Activated T-cell treated with anti-CD3 and anti-CD28 coated beads for 48 hours (primary cell): ENCODE results near the gene TAPT1.

Source experiments
- DNase-seq: peaks from one replicate; pipeline ENCODE4 v3.0.0-alpha.2; 2020; ENCODE audit warnings: low read depth

Gene TAPT1

DNA sequence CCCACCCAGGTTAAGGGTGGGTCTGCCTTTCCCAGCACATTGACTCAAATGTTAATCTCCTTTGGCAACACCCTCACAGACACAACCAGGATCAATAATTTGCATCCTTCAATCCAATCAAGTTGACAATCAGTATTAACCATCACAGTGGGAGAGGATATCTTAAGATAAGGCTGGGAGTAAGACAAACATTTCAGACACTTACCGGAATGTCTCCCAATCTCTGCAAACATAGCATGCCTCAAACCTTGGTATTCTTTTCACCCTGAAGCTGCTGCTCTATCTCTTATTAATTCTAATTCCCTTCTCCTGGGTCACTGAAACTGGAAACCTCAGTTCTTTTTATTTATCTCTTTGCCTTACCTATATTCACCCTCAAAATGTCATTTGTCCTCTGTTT lies 19.0 kb upstream of the TAPT1 start:
- no peak for DNase-seq

GRCh38 chr4:16243285-16243684 lies 17.0 kb upstream of the TAPT1 start:
- no peak for DNase-seq

- no peak for DNase-seq
Measured at GRCh38 chr4:16240300-16240699, 14.0 kb upstream of the TAPT1 start.

DNA sequence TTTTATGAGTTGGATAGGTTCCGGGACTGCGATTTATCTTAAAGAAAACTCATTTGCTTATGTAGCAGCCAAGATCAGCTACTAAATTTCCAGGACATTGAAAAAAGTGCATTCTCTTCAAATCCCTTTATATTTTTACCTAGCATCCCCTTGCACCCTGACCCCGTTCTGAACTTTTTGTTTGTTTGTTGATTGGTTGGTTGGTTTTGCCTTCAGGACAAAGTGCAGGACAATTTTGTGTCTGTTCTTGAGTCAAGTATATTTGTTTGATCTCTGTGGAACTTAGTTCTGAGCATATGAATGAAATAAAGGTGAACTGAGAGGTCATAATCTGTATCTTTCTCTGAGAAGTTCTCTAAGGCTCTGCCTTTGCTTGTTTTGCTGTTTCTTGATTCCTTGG lies 12.8 kb upstream of the TAPT1 start:
- no peak for DNase-seq

DNA sequence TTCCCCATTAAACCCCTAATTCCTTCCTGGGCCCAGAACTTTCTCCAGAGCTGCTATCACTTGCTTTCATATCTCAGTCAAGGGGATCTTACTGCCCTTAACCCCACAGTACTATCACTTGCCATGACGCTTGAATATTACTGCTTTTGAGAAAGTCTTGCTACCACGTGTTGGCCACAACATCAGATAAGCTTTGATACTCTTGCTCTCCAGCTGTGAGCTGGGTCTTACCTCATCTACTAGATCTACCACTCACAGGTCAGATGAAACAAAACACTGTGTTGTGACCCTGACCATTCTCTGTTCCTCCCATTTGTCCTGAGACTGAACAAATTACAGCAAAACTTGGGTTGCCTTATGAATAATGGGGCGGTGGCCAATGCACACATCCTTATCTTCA lies 12.1 kb upstream of the TAPT1 start:
- DNase-seq = no peak

DNA sequence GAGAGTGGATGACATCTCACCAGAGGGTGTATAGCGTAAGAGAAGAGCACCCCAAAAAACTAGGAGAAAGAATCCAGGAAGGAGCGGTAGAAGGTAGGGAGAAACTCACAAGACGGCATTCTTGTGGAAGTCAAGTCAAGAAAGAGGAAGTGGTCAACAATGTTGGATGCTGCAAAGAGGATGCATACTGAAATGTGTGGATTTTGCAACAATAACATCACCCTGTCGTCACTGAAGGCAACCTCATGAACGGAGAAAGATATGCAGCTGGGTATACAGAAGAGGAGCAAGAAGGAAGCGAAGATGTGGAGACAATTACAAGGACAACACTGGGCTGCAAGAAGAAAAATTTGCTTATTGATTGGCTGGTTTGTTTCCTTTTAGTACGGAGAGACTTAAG lies 11.4 kb upstream of the TAPT1 start:
- DNase-seq = no peak

GRCh38 chr4:16236402-16237023 lies 10.2 kb upstream of the TAPT1 start:
- DNase-seq = no peak

DNA sequence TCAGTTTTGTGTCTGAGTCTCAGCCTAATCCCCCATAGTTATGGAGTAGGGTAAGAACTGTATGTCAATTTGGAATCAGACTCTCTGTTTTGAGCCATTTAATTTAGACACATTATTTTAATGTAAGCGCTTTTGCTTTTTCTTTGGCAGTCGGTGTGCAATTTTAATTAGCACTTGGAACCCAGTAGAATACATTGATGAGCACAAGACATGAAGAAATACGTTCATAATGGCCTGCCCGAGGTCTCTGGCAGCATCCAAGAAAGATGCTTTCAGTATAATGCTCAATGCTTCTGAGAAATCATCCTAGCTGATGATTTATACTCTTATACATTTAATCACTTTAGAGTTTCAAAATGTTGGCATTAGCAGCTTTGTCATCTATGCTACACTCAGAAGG lies 8.9 kb upstream of the TAPT1 start:
- no peak for DNase-seq

- DNase-seq = no peak
Measured at GRCh38 chr4:16233569-16234177, 7.4 kb upstream of the TAPT1 start.

DNA sequence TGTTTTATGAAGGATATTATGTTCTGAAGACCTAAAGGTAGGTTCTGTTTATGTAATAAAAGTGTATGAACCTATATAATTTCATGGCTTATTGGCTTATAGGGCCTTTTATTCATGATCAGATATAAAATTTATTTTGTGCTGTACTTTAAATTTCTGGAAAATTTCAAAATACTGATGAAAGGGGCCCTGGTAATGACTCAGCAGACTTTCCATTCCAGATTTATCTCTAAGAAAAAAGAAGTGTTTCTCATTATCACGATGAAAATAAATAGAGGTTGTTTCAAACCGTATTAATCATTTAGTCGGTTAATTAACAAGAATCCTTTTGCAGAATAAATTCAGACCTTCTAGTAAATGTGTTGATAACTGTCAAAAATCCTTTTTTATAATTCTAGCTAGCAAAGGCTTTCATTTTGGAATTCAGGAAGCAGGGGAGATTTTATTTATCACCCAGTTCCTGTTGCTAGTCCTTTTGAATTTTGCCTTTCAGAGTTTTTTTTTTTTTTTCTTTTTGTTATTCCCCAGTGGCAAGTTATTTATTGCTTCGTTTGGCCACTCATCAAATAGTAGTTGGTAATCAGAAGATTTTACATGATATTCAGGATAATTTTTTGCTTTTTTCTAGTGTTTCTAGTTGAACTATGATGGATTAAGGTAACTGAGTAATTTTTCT lies 5.4 kb upstream of the TAPT1 start:
- DNase-seq = no peak

DNA sequence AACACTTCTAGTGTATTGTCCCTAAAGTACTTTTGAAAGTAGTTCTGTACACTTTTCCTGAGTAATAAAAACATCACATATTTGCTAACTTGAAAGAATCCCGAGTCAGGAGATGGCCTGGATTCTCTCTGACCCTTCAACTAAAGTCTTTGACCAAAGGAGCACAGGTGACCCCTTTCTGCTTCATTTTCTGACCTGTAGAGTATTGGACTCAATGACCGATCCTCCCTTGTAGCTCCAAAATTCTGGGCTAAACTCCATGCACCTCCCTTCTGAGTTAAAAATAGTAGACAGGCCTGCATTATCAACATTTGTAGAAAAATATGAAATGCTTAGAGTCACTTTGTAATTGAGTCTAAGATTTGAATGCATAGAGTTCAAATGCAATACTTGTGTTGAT lies 4.0 kb upstream of the TAPT1 start:
- no peak for DNase-seq

GRCh38 chr4:16229604-16230003 lies 3.3 kb upstream of the TAPT1 start:
- DNase-seq = no peak

- DNase-seq = no peak
Measured at GRCh38 chr4:16227462-16227868, 1.2 kb upstream of the TAPT1 start.

DNA sequence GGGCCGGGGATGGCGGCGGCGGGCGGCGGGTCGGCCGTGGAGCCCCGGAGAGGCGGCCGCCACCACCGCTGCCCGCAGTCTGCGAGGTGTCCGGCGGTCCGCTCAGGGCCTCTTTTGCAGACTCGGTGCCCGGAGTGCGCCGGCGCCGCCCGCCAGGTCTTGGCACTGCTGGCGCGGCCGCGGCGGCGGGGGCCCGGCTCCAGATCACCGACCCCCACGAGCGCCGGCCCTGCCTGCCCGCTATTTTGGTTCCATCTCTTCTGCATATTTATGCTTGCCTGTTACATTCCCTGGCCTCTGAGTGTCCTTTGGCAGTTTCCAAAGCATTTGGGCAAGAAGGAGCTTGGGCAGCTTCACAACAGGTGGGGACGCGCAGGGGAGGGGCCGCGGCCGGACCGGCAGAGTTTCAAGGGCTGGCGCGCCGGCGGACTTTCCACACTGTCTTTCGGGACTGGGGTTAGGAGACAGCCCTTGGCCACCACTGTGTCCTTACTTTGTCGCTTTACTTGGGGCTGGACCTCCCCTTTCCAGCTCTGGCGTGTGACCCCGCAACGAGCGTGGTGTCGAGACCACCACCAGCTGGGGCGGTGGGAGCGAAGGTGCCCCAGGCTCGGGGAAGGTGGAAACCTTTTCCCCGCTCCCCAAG lies 668 bp upstream of the TAPT1 start:
- peak; percentile 25 for DNase-seq

- DNase-seq = no peak
Measured at GRCh38 chr4:16225167-16225862, 956 bp downstream of the TAPT1 start.

DNA sequence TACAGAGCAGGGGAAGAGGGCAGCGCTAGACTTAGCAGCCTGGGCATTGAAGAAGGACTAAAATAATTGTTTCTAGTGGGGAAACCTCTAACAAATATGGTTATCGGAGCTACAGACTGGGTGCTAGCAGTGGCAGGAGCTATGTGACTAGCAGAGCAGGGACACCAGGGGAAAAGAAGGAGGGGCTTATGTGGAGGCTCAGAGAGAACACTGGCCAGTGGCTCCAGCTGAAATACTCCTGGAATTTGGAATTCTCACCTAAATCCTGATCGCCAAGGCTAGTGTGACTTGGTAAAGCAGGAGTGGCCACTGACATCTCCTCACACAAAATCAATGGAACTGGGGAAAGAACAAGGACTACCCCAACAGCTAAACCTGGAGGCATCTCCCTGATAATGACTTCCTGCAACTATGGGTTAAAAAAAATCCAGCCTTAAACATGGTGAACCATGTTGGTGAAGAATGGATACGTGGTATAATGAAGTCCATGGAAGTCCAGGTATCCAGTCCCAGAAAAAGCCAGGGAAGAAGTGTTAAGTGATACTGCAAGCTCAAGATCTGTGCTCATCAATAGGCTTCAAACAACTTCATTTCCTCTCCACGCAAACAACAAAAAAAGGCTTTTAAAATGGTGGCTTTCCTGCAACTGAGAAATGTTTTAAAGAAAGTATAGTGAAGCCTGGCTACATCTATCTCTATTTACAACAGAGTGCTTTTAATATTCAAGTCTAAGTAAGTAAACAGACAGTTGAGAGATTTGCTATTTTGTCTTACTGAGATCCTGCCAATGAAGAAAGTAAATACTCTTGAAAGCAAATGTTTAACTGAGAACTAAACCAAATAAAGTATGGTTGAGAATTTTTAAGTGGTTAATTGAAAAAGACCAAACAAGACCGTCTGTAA lies 1.8 kb downstream of the TAPT1 start:
- DNase-seq = no peak

DNA sequence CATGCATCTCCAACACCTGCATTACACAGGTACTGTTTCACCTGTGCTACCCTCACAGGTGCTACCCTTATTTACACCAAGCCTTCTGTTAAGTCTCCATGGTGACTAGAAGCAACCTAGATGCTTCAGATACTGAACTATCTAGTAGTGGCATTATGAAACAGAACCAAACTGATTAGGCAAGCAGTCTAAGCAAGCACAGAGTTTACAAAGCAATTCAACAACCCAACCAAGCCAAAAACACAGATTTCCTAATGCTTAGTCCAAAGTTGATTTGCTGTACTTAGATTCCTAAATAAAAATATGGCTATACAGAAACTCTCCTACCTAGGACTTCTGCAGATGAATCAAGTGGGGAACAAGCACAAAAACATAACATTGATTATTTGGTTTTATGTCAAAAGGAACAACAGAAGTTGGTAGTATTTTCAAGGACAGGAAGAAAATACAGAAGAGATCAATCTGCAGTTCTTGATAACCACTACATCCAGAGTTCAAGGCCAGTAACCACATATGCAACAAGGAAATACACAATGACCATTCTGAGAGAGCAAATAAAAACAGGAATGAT lies 3.2 kb downstream of the TAPT1 start:
- no peak for DNase-seq

GRCh38 chr4:16218950-16219349 lies 7.3 kb downstream of the TAPT1 start:
- no peak for DNase-seq

- no peak for DNase-seq
Measured at GRCh38 chr4:16217300-16218051, 8.8 kb downstream of the TAPT1 start.

DNA sequence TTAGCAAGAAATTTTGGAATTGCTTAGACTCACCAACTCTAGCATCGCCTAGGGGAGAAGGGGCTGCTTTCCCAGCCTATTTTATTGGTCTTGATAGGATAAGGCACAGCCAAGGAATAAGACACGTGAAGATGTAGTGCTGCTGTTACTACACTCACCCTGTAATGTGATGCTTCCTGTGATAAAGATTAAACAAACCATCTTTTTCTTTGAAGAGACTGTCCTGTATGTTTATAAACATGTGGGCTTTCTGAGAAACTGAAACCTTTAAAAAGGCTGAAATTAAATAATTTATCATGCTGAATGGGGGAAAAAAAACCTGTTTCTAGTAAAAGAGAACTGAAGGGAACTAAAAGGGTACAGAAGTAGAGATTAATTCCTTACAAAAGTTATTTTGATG lies 13.2 kb downstream of the TAPT1 start:
- DNase-seq = no peak
